K562 (cell line): ENCODE data around the gene STING1. TPM values are rescaled to one million over a fixed set of nuclear protein-coding genes. Genes with fewer than 3 reads are reported as not detected.

Experiments used
- BDP1 ChIP-seq: IDR thresholded peaks from 3 replicates; pipeline ENCODE4 v1.6.1; 2011; ENCODE audit not compliant: insufficient read length, insufficient read depth
- CBFA2T3 ChIP-seq: fragments of 450-650 bp; IDR thresholded peaks from 2 replicates; pipeline ENCODE4 v1.6.1; 2017
- NR3C1 ChIP-seq: sonication (generic); formaldehyde crosslinking; IDR thresholded peaks from 2 replicates; pipeline ENCODE4 v1.8.1; 2022; ENCODE audit warnings: missing genetic modification reagents
- PRMT5 ChIP-seq: sonication (generic); formaldehyde crosslinking; IDR thresholded peaks from 2 replicates; pipeline ENCODE4 v1.5.0; 2020; ENCODE audit warnings: missing genetic modification reagents
- SAFB ChIP-seq: fragments of 200-400 bp; formaldehyde crosslinking; IDR thresholded peaks from 2 replicates; pipeline ENCODE4 v1.6.1; 2017; ENCODE audit warnings: low read depth, low read length, borderline replicate concordance
- SMAD1 ChIP-seq: fragments of 150-350 bp; IDR thresholded peaks from 2 replicates; pipeline ENCODE4 v1.6.1; 2014; ENCODE audit warnings: low read length, low read depth; ENCODE audit not compliant: partially characterized antibody
- STAG1 ChIP-seq: sonication (generic); formaldehyde crosslinking; IDR thresholded peaks from 2 replicates; pipeline ENCODE4 v1.5.0; 2020; ENCODE audit warnings: missing genetic modification reagents, borderline replicate concordance
- ZNF3 ChIP-seq: fragments of 250-450 bp; sonication (Bioruptor Pico); IDR thresholded peaks from 2 replicates; pipeline ENCODE4 v1.5.0; 2021; ENCODE audit warnings: mild to moderate bottlenecking, moderate library complexity
- ZNF408 ChIP-seq: fragments of 250-450 bp; sonication (Bioruptor Pico); IDR thresholded peaks from 2 replicates; pipeline ENCODE4 v1.4.0; 2020; ENCODE audit warnings: low read depth, mild to moderate bottlenecking, moderate library complexity
- ZNF589 ChIP-seq: fragments of 200-800 bp; sonication (Bioruptor generic); IDR thresholded peaks from 2 replicates; pipeline ENCODE4 v1.6.1; 2016; ENCODE audit warnings: low read depth, missing genetic modification characterization, missing compliant biosample characterization
- ZNF764 ChIP-seq: fragments of 250-450 bp; sonication (Bioruptor Pico); IDR thresholded peaks from 2 replicates; pipeline ENCODE4 v1.4.0; 2020; ENCODE audit warnings: low read depth, mild to moderate bottlenecking, moderate library complexity
- polyA plus RNA-seq, 8 experiments: library from polyadenylated mRNA; depleted of rRNA in 4 of 8; stranded (reverse) in 5 of 8; unstranded in 3 of 8; fragments of >200 nt; fragmentation: Nextera tagmentation in 2 of 8; fragmentation: Illumina TruSeq in 1 of 8; extraction: Ambion mirVana in 2 of 8; extraction: Trizol in 1 of 8; gene quantifications; 2 replicates each; pipeline versions ENCODE4 v1.2.1 to v1.2.3, GENCODE V29; 2011 to 2014; ENCODE audit warnings: inconsistent platforms in 1 of 8, missing spikeins in 1 of 8
- total RNA-seq, 7 experiments: library from RNA; depleted of rRNA in 6 of 7; stranded (reverse); fragments of >200 nt in 6 of 7; fragmentation: Illumina TruSeq in 2 of 7; extraction: Trizol in 2 of 7; gene quantifications; 2 replicates each; pipeline versions ENCODE4 v1.2.1 to v1.2.3, GENCODE V29; 2011 to 2021; ENCODE audit warnings: low replicate concordance in 1 of 7
- TF ChIP-seq, protein P1 (sequence below): fragments of 250-450 bp; sonication (Bioruptor Pico); IDR thresholded peaks from 2 replicates; pipeline ENCODE4 v1.8.0; 2022; ENCODE audit warnings: inconsistent platforms, mild to moderate bottlenecking, moderate library complexity, borderline replicate concordance
- TF ChIP-seq, protein P2 (sequence below): sonication (generic); formaldehyde crosslinking; IDR thresholded peaks from 2 replicates; pipeline ENCODE4 v1.8.0; 2023; ENCODE audit warnings: mild to moderate bottlenecking, missing genetic modification reagents
- TF ChIP-seq, protein P3 (sequence below): fragments of 450-650 bp; IDR thresholded peaks from 2 replicates; pipeline ENCODE4 v1.6.1; 2016; ENCODE audit warnings: mild to moderate bottlenecking

The STING1 gene
- total and polyA plus RNA-seq, 9 of the 15 experiments (the other 6 are each of a cell fraction or from before 2014, with no cell fraction given), result 20.8 to 69.1 (median 44.7) TPM

DNA sequence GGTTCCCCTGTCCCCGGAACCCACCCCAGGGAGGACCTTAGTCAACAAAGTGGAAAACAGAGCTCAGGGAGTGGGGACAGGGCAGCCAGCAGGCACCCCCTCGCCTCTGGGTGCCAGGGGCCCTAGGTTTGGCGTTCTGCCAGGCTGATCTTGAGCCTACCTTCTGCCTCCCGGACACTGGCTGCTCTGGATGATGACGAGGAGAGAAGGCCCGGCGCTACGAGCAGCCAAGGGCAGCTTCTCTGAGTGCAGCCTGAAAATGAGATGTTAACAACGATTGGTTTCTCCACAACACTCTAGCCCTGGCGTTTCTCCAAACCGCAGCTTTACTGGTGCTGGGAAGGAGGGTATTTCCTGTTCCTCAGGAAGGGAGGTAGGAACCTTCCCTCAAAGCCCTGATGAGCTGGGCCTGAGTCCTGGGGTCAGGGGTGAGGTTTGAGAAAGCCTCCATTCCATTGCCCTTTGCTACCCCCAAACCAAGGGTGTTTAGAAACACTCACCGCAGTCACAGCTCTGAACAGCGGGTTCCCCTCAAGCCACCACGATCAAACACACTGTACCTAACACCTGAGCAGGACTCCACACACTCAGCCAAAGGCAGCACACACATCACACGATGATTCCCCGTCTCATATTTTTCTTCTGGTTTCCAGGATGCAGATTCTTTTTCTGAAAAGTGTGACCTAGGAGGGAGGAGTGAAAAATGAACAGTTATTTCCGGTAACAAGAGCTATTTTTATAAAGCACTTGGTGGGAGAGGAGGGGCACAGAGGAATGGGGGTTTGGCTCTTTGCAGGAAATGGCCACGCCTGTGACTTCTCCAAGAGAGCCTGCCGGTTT is at the start of gene STING1 (continued):
- no peak for TF ChIP-seq PRMT5 (CRISPR knock-in tag)
- TF ChIP-seq ZNF764 (CRISPR knock-in tag), result no peak
- TF ChIP-seq SAFB, result no peak
- TF ChIP-seq, protein P1, sequence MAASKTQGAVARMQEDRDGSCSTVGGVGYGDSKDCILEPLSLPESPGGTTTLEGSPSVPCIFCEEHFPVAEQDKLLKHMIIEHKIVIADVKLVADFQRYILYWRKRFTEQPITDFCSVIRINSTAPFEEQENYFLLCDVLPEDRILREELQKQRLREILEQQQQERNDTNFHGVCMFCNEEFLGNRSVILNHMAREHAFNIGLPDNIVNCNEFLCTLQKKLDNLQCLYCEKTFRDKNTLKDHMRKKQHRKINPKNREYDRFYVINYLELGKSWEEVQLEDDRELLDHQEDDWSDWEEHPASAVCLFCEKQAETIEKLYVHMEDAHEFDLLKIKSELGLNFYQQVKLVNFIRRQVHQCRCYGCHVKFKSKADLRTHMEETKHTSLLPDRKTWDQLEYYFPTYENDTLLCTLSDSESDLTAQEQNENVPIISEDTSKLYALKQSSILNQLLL (CRISPR knock-in tag), result no peak
- no peak for TF ChIP-seq ZNF3 (CRISPR knock-in tag)
- TF ChIP-seq ZNF589, result peak; percentile 97
- TF ChIP-seq NR3C1 (CRISPR knock-in tag), result no peak
- 0 out of 2 replicates have a peak, but pooled peaks have one; percentile 15 for TF ChIP-seq CBFA2T3
- TF ChIP-seq STAG1 (CRISPR knock-in tag), result no peak
- TF ChIP-seq SMAD1, result peak; percentile 86
- TF ChIP-seq, protein P2, sequence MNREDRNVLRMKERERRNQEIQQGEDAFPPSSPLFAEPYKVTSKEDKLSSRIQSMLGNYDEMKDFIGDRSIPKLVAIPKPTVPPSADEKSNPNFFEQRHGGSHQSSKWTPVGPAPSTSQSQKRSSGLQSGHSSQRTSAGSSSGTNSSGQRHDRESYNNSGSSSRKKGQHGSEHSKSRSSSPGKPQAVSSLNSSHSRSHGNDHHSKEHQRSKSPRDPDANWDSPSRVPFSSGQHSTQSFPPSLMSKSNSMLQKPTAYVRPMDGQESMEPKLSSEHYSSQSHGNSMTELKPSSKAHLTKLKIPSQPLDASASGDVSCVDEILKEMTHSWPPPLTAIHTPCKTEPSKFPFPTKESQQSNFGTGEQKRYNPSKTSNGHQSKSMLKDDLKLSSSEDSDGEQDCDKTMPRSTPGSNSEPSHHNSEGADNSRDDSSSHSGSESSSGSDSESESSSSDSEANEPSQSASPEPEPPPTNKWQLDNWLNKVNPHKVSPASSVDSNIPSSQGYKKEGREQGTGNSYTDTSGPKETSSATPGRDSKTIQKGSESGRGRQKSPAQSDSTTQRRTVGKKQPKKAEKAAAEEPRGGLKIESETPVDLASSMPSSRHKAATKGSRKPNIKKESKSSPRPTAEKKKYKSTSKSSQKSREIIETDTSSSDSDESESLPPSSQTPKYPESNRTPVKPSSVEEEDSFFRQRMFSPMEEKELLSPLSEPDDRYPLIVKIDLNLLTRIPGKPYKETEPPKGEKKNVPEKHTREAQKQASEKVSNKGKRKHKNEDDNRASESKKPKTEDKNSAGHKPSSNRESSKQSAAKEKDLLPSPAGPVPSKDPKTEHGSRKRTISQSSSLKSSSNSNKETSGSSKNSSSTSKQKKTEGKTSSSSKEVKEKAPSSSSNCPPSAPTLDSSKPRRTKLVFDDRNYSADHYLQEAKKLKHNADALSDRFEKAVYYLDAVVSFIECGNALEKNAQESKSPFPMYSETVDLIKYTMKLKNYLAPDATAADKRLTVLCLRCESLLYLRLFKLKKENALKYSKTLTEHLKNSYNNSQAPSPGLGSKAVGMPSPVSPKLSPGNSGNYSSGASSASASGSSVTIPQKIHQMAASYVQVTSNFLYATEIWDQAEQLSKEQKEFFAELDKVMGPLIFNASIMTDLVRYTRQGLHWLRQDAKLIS (CRISPR knock-in tag), result no peak
- TF ChIP-seq BDP1, result no peak
- TF ChIP-seq ZNF408, result no peak
- TF ChIP-seq, protein P3, sequence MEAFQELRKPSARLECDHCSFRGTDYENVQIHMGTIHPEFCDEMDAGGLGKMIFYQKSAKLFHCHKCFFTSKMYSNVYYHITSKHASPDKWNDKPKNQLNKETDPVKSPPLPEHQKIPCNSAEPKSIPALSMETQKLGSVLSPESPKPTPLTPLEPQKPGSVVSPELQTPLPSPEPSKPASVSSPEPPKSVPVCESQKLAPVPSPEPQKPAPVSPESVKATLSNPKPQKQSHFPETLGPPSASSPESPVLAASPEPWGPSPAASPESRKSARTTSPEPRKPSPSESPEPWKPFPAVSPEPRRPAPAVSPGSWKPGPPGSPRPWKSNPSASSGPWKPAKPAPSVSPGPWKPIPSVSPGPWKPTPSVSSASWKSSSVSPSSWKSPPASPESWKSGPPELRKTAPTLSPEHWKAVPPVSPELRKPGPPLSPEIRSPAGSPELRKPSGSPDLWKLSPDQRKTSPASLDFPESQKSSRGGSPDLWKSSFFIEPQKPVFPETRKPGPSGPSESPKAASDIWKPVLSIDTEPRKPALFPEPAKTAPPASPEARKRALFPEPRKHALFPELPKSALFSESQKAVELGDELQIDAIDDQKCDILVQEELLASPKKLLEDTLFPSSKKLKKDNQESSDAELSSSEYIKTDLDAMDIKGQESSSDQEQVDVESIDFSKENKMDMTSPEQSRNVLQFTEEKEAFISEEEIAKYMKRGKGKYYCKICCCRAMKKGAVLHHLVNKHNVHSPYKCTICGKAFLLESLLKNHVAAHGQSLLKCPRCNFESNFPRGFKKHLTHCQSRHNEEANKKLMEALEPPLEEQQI, result no peak
